Stimulated activated CD8-positive, alpha-beta memory T cell treated with anti-CD3 and anti-CD28 coated beads, Interleukin-15, amount 100 ng/mL, for 4 hours (primary cell): Measurements from ENCODE around the gene MTMR3.

ENCODE experiments used
- DNase-seq, 2 donors: peaks; one replicate each; pipeline ENCODE4 v3.0.0-alpha.2; 2020; ENCODE audit warnings: low read depth in 2 of 2

The MTMR3 gene

DNA sequence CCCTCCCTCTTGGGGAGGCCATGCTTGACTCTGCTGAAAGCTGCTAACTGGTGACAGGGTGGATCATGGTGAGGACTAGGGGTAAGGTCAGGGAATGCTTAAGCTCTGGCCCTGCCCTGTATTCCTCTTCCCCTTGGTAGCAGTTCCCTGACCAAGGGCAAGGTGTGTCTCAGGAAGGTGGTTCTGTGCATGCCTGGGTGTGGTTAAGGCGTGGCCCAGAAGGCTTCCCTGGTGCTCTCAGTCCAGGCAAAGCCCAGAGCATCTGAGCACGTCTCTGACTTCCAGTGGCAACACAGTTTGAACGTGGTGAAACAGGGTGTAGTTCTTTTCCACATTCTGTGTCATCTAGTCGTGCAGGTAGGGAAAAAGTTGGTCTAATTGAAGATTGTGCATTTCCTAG lies 144.2 kb downstream of the MTMR3 start:
- no peak for DNase-seq

GRCh38 chr22:30027791-30028190 lies 144.8 kb downstream of the MTMR3 start:
- no peak for DNase-seq

- no peak for DNase-seq
These were observed 145.8 kb downstream of the MTMR3 start for GRCh38 chr22:30028731-30029130.

- DNase-seq, result no peak
These were observed 146.5 kb downstream of the MTMR3 start for GRCh38 chr22:30029512-30029911.

GRCh38 chr22:30030329-30030728 lies 147.4 kb downstream of the MTMR3 start:
- DNase-seq, result no peak

GRCh38 chr22:30031328-30031727 lies 148.4 kb downstream of the MTMR3 start:
- DNase-seq, result no peak

DNA sequence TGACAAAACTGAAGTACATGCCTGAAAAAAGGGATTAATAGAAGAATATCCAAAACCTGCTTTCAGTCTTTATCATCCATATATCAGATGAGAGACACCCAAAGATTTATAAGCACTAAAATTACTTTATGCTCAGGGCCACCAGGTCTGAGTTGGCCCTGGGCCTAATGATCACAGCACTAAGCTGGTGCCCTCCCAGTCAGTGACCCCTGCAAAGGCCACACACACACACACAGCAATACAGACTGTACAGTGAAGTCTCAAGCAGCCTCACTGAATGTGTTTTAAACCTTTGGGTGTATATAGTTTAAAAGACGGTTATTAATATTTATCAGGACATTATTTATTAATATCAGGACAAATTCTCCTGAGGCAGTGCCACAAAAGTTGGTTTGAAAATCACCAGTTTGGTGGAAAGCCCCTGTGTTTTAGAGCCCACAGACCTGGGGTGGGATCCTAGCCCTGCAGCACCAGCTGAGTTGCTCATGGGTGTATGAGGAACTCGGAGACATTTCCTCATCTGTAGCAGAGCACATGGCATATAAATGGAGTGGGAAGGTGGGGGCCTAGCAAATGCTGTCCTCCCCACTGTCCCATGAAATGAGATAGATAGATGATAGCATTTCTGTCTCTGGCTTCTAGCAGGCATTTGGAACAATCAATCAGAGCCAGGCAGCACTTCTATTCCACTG lies 148.9 kb downstream of the MTMR3 start:
- no peak for DNase-seq

DNA sequence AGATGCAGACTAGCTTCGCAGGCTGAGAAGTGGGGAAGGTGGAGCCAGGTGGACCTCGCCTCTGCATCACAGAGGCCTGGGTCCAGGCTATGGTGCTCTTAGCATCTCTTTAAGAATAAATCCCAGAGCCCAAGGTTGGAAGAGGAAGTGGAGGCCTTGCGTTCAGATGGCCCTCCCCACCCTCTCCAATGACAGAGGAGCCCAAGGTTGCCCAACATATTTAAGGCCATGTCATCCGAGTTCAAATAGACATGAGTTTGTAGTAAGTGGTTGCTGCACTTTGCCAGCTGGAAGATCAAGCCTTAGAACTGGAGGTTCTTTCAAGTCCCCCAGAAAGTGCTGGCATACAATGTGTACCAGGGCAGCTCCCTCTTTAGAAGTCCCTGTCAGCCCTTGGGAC lies 150.2 kb downstream of the MTMR3 start:
- DNase-seq, result no peak

DNA sequence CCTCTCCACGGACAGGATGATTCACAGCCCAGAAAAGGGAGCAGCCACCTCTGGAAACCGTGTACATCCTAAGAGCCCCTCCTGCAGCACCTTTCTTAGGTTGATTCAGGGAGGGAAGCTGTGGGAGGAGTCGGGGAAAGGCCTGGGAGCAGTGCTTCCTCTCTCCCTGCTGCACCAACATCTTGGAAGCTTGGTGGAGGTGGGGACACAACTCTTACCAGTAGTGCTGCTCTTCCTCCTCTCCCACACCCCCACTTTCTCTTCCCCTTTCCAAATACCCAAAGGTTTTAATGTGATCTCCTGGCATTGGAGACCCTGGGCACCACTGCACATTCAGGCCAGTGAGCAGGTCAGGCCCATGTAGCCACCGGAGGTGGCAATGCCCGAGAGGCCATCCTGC lies 150.9 kb downstream of the MTMR3 start:
- no peak for DNase-seq

DNA sequence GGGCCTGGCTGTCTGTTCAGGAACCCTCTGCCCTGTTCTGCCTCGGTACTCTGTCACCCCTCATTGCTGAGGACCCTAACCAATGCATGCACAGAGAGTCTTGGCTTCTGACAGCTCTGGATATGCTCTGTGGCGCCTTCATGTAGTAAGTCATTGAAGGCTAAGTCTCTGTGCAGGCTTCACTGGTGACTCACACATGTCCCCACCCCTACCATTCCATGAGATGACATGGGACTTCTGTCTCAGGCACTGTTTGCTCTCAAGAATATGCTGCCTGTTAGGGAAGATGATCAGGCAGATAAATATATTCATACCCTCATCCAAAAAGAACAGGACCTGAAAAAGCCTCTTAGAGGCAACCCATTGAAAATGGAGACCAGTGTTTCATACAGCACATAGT lies 153.7 kb downstream of the MTMR3 start:
- no peak for DNase-seq

DNA sequence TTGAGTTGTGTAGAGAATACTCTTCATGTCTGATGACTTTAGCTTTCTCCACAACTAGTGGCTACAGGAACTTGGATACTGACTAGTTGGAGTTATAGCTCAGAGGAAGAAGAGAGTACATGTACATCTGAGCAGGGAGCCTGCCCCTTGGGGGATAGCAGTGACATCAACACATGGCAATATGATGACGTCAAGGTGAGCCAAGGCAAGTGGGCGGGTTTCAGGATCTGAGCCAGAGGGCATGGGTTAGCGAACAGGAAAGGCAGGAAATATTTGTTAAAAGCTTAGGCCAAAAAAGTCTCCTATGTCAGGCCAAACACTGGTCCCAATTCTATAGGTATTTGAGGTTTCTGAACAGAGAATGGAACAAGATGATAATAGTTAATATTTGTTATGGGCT lies 155.2 kb downstream of the MTMR3 start:
- no peak for DNase-seq

DNA sequence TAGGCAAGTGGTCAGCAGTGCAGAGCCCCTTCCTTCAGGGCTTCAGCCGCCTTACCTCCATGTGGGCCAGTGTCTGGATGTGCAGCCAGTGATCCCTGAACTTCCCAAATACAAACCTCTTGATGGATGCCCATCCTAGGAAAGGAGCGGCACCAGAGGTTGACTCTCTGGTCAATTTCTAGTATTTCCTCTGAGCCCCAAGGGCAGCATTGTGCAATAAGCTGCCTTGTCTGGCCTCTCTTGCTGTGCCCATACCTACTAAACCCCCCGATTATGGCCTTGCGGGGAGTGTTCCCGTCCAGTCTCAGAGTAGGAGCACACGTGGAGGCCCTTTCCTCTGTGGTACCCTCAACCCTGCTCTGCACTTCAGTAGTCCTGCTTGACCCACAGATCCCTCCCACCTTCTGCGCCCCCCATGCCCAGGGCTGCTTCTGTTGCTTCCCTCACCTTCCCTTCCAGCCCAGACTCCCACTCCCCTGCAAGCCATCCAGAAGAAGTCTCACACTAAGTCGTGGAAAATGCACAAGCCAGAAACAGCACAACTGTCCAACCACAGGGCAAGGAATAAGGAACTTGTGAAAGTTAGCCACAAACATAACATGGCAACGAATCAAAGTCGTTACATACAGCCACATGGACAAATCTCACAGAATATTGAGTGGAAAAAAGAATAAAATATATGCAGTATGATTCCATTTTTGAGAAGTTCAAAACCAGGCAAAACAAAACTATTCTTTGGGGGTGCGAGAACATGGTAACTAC lies 157.7 kb downstream of the MTMR3 start:
- no peak for DNase-seq

DNA sequence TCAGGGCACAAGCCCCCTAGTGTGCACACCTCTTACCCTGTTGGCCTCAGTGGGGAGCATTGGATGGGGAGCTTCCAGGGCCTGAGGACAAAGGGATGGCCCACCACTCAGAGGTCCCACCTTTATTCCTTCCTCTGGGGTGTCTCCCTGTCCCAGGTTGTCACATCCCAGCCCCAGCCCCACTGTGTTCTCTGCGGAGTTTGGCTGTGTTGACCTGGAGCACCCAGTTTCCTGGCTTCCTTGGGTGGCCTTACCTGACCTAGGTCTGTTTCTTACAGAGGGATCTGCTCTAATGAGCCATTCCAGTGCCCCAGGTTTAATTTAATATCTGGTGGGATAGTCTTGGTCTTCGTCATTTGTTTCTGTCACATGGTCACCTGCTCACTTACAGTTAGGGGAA lies 158.5 kb downstream of the MTMR3 start:
- no peak for DNase-seq

DNA sequence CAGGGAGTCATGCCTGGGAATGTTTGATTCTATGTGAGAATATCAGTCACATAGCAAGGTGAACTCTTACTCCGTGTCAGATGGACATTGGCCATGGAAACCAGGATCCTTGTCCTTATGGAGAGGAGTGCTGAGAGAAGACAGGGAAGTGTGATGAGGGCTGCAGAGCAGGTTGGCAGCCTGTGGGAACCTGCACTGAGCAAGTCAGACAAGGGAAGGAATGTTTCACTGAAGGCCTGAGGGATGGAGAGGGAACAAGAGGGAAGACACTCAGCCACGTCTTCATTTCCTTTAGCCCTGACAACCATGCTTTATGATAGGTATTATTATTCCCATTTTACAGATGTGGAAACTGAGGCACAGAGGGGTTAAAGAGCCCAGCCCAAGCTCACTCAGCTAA lies 158.9 kb downstream of the MTMR3 start:
- DNase-seq, result no peak

DNA sequence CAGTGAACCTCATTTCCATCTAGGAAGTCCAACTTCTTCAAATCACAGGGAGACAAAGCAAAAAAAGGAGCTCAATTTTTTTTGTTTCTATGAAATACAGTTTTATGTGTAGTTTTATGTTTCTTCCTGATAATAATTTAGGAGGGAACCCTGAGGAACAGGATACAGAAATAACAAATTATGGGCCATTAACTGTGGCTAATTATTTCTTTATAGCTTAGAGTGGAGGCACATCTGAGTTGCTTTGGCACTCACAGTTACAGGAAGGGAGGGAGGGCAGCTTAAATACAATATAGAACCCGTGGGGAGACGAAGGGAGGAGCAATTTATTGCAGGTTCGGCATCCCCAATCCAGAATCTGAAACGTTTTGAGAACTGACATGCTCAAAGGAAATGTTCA lies 160.2 kb downstream of the MTMR3 start:
- DNase-seq, result no peak

- DNase-seq, result no peak
These were observed 161.4 kb downstream of the MTMR3 start for GRCh38 chr22:30044369-30044768.

GRCh38 chr22:30044881-30045493 lies 162.0 kb downstream of the MTMR3 start:
- no peak for DNase-seq

DNA sequence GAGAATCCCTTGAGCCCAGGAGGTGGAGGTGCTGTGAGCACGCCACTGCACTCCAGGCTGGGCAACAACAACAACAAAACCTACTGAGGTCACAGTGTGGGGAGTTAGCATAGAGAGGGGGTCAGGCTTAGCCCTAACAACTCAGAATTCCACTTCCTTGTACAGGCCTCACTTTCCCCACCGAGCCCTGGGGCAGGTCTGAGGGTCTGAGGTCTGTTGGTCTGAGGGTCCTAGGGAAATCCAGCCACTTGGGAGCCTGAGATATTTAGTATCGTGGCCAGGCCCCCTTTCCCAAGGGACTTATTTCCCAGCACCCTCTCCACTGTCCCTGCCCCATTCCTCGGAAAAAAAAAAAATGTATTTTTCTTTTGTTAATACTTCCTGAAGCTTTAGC lies 162.5 kb downstream of the MTMR3 start:
- no peak for DNase-seq

DNA sequence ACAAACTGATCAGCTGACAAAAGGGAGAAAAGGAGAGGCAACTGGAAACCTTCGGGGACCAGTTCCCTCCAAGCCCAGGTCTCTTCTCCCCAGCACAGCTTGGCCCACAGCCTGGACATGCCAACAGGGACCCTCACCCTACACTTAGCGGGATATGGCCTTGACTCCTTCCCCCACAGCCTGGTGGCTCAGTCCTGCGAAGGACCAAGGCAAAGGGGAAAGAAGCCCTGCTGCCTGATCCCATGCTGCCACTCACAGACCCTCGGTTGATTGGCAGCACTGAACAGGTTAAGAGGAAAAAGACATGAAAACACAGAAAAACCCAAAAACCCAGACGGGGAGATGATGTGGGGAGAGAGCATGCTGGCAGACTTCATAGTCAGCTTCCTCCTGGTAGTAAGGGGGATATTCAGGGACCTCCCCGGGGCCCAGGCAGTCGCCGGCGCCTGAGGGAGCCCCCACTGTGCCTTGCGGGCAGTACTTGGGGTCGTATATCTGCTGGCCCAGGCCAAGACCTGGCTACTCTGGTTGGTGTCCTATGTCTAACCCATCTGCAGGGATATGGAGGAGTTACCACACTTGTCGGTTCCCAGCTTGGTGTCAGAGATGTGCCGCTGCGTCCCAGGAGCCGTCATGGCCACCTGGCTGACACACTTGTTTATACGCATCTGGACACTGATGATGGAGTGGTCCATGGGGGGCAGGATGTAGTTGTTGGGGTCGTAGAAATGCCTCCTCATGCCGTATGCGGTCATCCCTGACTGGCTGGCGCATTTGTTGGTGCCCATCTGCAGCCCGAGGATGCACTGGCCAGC lies 163.1 kb downstream of the MTMR3 start:
- DNase-seq, result no peak

GRCh38 chr22:30046716-30047363 lies 163.9 kb downstream of the MTMR3 start:
- no peak for DNase-seq

- DNase-seq, result no peak
These were observed 164.4 kb downstream of the MTMR3 start for GRCh38 chr22:30047364-30047738.

GRCh38 chr22:30048681-30049080 lies 165.7 kb downstream of the MTMR3 start:
- no peak for DNase-seq
